CD4-positive, alpha-beta T cell treated with Interleukin-4 for 1 hour (primary cell): ENCODE results near the gene MAGI2.
"Not testable (repeated sequence)": the region's sequence is repeated elsewhere in the genome, so short reads cannot be mapped to it uniquely, and the experiment has no call there.

Source experiments
- DNase-seq, 2 donors: peaks; one replicate each; pipeline ENCODE4 v3.0.0-alpha.2; 2020 to 2022

MAGI2 gene

GRCh38 chr7:78510580-78511188, 942.8 kb downstream of the MAGI2 start:
- no peak for DNase-seq

DNA sequence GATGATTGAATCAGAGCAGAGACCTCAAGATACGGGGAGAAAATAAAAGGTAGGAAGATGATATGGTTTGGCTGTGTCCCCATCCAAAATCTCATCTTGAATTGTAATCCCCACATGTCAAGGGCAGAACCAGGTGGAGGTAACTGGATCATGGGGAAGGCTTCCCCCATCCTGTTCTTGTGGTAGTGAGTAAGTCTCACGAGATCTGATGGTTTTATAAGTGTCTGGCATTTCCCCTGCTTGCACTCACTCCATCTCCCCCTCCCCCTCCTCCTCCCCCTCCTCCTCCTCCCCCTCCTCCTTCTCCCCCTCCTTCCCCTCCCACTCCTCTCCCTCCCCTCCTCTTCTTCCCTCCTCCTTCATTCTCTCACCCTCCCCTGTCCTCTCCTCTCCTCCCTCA, 950.2 kb downstream of the MAGI2 start:
- DNase-seq: not testable (repeated sequence)

DNA sequence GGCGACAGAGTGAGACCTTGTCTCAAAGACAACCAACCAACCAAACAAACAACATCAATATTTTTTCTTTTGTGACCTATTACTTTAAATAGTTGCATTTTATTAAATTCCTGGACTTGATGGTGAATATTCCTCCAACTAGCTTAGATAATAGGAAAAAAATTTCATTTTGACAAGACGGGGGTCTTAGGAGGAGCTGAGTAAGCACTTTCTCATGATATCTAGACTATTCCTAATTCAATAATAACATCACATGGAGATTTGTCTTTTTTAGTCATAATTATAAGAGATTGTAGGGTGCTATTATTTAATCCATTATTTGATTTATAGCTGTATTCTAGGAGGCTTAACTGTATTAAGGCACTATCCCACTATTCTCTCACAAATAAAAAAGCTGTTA, 952.4 kb downstream of the MAGI2 start:
- no peak for DNase-seq

- DNase-seq: no peak
Observed at GRCh38 chr7:78499971-78500370, 953.5 kb downstream of the MAGI2 start.

DNA sequence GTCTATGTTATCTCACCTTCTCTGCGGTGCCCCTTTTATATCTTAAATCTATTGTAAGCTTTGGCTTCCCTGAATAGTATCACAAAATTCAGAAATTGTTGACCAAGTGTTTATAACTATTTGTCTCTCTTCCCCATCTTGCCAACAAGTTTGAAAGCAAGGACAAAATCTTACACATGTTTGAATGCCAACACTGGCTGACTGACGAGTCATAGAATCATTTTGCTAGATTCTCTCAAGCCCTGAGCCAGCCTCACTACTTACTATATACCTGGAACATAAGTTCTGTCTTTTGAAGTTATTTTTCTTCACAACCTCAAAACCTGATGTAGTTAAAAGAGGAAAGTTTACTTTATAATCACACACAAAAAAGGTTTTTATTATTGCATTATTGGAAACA, 954.2 kb downstream of the MAGI2 start:
- DNase-seq: no peak

DNA sequence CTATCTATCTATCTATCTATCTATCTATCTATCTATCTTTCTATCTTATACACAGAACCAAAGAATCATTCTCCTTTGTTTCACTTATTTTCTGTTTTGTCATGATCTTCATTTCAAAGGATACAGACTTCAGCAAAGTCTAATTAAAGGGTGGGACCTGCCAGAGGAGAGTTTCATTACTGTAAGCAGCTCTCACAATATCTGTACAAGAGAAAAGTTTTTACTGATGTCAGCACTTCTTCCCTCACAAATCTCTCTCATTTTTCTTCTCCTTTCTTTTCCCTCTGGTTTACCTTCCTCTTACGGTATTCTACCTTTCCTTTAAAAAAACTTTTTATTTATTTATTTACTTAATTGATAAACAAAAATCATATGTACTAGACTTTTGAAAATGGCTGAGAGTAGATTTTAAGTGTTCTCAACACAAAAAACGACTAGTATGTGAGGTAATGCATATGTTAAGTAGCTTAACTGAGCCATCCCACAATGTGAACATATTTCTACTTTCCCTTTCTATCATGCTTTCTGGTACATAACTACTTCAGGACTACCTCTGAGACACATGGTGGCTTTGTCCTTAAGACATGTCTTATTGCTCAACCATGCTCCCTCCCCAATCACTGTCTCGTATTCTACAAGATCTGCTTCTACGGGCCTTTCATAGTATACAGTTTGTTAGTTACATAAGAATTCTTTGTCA, 955.6 kb downstream of the MAGI2 start:
- no peak for DNase-seq

DNA sequence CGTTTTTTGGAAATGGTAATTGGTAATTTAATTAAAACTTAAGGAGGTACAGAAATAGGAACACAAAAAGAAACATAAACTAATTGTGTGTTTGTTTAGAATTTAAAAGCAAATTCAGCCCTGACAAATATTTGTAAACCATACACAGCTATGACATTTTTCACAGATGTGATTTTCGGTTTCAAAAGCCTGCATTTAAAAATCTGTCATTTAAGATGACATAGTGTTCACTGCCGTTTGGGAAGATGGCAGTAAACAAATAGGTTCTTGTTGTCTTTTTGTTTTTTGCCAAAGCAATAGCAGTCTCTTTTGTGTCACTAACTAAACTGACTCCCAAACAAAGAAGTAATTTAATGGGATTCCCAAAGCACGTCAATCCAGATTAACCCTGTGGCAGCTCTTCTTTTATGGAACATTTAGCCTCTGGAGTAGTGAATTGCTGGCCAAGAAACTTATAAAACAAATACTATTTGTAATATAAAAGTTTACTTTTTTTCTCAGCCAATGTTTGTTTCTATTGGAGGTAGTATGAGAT, 957.3 kb downstream of the MAGI2 start:
- DNase-seq: no peak

DNA sequence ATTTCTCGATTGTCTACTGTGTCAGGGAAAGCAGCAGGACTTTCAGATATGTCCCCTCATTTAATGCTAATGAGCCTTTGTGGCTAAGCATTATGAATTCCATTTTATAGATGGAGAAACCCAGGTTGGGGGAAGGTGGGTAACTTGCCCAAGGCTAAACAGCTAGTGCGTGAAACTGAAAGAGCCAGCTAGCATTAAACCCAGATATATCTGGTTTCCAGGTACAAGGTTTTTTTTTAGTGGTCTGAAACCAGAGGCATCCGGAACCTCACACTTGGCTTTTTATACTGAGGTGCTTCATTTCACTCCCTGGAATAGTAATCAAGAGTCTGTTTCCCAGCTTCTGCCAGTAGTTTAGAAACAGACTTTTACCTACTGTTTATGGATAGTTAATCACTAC, 960.1 kb downstream of the MAGI2 start:
- DNase-seq: no peak

- DNase-seq: no peak
Observed at GRCh38 chr7:78492146-78492545, 961.3 kb downstream of the MAGI2 start.

DNA sequence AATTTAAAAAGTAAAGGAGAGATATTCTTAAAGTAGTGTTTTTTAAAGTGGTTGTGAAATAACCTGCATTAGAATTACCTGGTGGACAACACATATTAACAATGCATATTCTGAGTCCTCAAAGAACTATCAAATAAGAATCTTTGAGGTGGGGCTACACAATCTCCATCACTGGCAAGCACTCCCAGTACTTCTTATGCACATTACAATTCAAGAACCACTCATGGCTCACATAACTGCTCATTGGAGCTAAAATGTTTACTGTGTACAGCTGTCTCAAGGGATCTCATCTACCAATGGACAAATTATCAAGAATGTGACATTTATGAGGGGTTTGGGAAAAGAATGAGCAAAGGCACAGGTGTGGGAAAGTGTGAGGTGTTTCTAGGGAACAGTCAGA, 962.9 kb downstream of the MAGI2 start:
- DNase-seq: no peak

- DNase-seq: no peak
Observed at GRCh38 chr7:78489476-78490240, 963.8 kb downstream of the MAGI2 start.

GRCh38 chr7:78487464-78487863, 966.0 kb downstream of the MAGI2 start:
- DNase-seq: no peak

- DNase-seq: no peak
Observed at GRCh38 chr7:78479348-78479747, 974.1 kb downstream of the MAGI2 start.

DNA sequence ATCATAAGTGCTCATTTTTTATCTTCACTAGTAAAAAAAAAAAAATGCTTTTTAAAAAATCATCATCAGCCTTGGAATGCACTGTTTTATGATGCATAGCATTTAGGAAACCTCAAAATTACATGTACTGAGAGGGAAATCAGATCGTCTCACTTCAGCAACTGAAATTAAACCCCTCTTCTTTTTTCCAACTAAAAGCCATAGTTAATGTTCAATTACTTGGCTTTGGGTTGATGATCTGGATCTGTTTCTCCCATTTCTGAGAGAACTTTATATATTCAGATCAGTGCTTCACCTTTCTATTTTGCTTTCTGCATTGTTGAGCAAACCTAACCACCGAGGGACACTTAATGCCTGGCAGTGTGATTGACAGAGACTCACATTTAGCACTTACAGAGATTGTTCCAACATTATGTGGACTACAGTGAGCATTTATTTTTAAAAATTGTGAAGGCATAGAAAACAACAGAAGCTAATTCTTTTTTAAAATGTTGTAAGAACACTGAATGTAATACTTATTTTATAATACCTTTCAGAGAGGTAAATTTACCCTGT, 976.5 kb downstream of the MAGI2 start:
- DNase-seq: no peak

DNA sequence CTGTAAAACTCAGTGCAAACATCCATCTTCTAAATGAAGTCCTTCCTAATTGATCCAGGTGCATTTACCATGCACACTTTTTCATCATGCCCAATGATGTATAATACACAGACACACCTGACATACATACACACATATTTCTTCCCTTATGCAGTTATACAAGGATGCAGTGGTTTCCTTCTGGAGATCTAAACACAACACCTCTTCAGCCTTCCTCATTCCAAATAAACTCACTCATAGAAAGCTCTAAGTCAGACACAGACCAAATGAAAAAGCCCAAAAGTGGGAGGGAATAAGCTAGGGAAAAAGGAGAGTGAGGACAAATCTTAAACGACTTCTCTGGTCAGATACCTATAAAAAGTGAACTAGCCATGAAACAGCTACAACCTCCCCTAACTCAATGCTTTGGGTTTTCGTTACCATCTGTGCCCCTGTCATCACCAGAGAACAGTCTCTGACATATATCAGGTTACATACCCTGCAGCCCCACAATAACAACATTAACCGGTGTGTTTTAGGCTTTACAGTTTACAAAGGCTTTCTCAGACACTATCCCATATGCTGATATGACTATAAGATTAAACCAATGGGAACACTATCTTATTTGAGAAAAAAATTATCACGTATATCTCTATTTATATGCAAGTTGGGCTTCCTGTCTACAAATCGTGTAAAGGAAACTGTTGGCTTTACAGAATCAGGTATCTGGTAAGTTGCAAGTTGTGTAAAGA, 979.7 kb downstream of the MAGI2 start:
- DNase-seq: no peak

DNA sequence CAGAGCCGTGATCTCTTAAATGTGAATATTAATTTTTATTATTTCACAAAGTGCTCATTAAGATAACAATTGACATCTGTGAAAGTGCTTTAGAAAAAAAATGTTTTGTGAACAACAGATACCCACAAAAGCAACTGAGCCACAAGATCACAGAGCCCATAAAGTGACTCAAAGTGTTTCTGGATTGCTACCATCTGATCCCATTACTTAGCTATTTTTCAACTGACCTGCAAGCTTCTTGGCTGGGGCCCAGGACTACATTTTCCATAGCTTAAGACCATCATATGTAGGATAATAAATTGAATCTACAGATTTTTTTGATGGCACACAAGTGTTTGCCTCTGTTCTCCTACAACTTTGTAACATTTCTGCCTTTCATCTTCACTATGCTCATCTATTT, 980.4 kb downstream of the MAGI2 start:
- no peak for DNase-seq

- DNase-seq: no peak
Observed at GRCh38 chr7:78472519-78472918, 980.9 kb downstream of the MAGI2 start.

GRCh38 chr7:78465894-78466293, 987.6 kb downstream of the MAGI2 start:
- no peak for DNase-seq

- no peak for DNase-seq
Observed at GRCh38 chr7:78463039-78463438, 990.4 kb downstream of the MAGI2 start.

- no peak for DNase-seq
Observed at GRCh38 chr7:78450706-78451105, 1002.8 kb downstream of the MAGI2 start.

GRCh38 chr7:78448911-78449310, 1004.6 kb downstream of the MAGI2 start:
- DNase-seq: no peak

- no peak for DNase-seq
Observed at GRCh38 chr7:78444267-78444666, 1009.2 kb downstream of the MAGI2 start.

- DNase-seq: no peak
Observed at GRCh38 chr7:78443811-78444210, 1009.7 kb downstream of the MAGI2 start.
